Naive B cell (primary cell): ENCODE results near the gene CCDC167. TPM values are rescaled to one million over a fixed set of nuclear protein-coding genes. Genes with fewer than 3 reads are reported as not detected.

ENCODE experiments used
- polyA plus RNA-seq, 6 donors: library from polyadenylated mRNA; unstranded; fragments of 300-500 nt; fragmentation: Illumina TruSeq; gene quantifications; one replicate each; pipeline ENCODE4 v1.2.3, GENCODE V29; 2021; ENCODE audit warnings: low read depth in 6 of 6

The CCDC167 gene
- polyA plus RNA-seq, 6 donors from 2014 or later, result 35.2 to 61.3 (median 52.4) TPM

Other genes with a start within 250 kb of the CCDC167 start
- 1 to 10 TPM; 4.6 to 9.3 (median 6.1) TPM for gene TBC1D22B, start 242.1 kb downstream of the CCDC167 start, polyA plus RNA-seq
- gene TMEM217, start 241.7 kb downstream of the CCDC167 start, polyA plus RNA-seq, result under 1 TPM in 3 of 6 donors, not detected in 3; 0.18 to 0.96 (median 0.32) TPM
- 10 to 100 TPM in 5 of 6 donors, 1 to 10 TPM in 1; 9.7 to 15.4 (median 12.1) TPM for gene RNF8, start 145.9 kb downstream of the CCDC167 start, polyA plus RNA-seq
- gene CMTR1, start 66.7 kb downstream of the CCDC167 start, polyA plus RNA-seq, result 10 to 100 TPM; 27.2 to 32.1 (median 28.9) TPM
- gene MDGA1, start 198.0 kb upstream of the CCDC167 start, polyA plus RNA-seq, result 1 to 10 TPM in 3 of 6 donors, under 1 TPM in 3; 0.15 to 1.9 (median 1.1) TPM